Measurements from ENCODE around the gene SLC6A13.

DNA sequence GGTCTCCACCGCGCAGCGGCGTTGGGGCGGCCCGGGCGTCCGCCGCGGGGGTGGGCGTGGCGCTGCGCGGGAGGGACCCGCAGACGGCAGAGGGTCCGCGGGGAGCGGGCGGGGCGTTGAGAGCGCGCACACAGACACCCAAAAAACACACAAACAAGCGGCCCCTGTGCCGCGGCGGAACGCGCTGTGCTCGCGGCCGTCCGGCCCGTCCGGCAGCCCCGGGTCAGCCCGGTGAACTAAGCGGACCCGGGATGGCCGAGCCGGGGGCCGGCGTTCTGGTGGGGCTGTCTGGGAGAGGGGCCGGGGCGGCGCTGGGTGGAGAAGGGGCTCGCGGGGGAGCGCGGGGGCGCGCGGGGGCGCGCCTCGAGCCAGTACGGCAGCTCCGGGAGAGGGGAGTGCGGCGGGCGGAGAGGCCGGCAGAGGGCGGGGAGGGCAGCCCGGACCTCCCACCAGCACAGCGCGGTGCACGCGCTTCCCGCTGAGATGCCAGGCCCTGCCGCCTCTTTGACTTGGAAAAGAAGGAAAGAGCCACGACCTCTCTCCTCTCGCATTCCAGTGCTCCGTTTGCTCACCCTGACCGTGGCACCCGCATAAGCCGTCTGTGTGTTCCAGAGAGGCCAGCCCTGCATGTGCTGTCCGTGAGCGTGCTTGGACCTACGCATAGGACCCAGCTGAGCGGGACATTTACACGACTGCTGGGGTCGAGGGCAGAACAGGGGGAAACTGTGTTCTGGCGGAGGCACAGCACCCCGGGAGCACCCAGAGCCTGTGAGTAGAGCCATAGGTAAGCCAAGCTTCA is 59.0 kb downstream of the SLC6A13 start:
- TF ChIP-seq, protein P1, sequence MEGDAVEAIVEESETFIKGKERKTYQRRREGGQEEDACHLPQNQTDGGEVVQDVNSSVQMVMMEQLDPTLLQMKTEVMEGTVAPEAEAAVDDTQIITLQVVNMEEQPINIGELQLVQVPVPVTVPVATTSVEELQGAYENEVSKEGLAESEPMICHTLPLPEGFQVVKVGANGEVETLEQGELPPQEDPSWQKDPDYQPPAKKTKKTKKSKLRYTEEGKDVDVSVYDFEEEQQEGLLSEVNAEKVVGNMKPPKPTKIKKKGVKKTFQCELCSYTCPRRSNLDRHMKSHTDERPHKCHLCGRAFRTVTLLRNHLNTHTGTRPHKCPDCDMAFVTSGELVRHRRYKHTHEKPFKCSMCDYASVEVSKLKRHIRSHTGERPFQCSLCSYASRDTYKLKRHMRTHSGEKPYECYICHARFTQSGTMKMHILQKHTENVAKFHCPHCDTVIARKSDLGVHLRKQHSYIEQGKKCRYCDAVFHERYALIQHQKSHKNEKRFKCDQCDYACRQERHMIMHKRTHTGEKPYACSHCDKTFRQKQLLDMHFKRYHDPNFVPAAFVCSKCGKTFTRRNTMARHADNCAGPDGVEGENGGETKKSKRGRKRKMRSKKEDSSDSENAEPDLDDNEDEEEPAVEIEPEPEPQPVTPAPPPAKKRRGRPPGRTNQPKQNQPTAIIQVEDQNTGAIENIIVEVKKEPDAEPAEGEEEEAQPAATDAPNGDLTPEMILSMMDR (conservative IDR thresholded peaks at IDR 0.05; ENCODE audit: low read length), result no peak
- TF ChIP-seq EZH2phosphoT487 (IDR thresholded peaks at IDR 0.05; ENCODE audit: borderline replicate concordance, low read depth, low read length), result no peak

Data from OCI-LY7 (cell line).